ENCODE data around the gene ZFYVE28.
A peak's percentile ranks its signal among the peaks of the same experiment; 100 is the strongest.

- no peak for TF ChIP-seq POLR2A (IDR thresholded peaks at IDR 0.05)
- peak in 1 of 12 donors; percentile 10 for TF ChIP-seq CTCF (IDR thresholded peaks at IDR 0.05)
Observed at GRCh38 chr4:2353222-2354107, 65.0 kb downstream of the ZFYVE28 start.
